ENCODE data around the gene APCDD1L.

Gene APCDD1L

GRCh38 chr20:58536289-58536688 lies 21.1 kb upstream of the APCDD1L start:
- ATAC-seq (replicated peaks) (no peak), DNase-seq (no peak)
- peaks cover 16 to 30% of the 10 kb centered on the region in 2 donors for H3K27me3 Mint-ChIP-seq
- H3K36me3 Mint-ChIP-seq (ENCODE audit: insufficient read depth), result no peaks in the 10 kb centered on the region
- H3K9me3 Mint-ChIP-seq, result peaks cover 3 to 29% of the 10 kb centered on the region in 2 donors
- no peak overlapping the region for H3K4me3 Mint-ChIP-seq
- H3K27ac Mint-ChIP-seq, result no peak overlapping the region
- no peaks in the 10 kb centered on the region for H3K4me1 Mint-ChIP-seq (ENCODE audit: low read depth in 2 of 2)

GRCh38 chr20:58531657-58532056 lies 16.5 kb upstream of the APCDD1L start:
- no peaks in the 10 kb centered on the region for H3K4me1 Mint-ChIP-seq (ENCODE audit: low read depth in 2 of 2)
- H3K27me3 Mint-ChIP-seq, result peaks cover 8 to 13% of the 10 kb centered on the region in 2 donors
- H3K9me3 Mint-ChIP-seq, result peaks cover 3 to 32% of the 10 kb centered on the region in 2 donors

DNA sequence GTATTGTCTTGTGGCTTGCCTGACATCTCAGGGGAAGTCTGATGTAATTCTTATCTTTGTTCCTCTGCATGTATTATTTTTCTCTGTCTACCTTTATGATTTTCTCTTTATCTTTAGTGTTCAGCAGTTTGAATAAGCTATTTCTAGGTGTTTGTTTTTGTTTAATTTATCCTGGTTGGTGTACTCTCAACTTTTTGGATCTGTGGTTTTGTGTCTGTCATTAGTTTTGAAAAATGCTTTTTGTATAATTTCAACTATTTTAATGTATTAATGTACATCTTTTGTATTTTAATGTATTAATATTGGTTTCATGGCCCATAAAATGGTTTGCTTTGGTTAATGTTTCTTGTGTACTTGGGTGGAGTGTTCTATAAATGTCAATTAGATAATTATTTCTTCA lies 15.9 kb upstream of the APCDD1L start:
- no peaks in the 10 kb centered on the region for H3K36me3 Mint-ChIP-seq (ENCODE audit: insufficient read depth)
- DNase-seq (no peak), ATAC-seq (replicated peaks) (no peak)
- no peak overlapping the region for H3K27ac Mint-ChIP-seq
- no peak overlapping the region for H3K4me3 Mint-ChIP-seq
- H3K4me1 Mint-ChIP-seq (ENCODE audit: low read depth in 2 of 2), result no peaks in the 10 kb centered on the region
- H3K9me3 Mint-ChIP-seq, result peaks cover 3 to 33% of the 10 kb centered on the region in 2 donors
- peaks cover 8 to 13% of the 10 kb centered on the region in 2 donors for H3K27me3 Mint-ChIP-seq

More at GRCh38 chr20:58531657-58532056, 16.5 kb upstream of the APCDD1L start:
- ATAC-seq (replicated peaks), result no peak
- Mint-ChIP-seq H3K4me3 (no peak overlapping the region), H3K27ac (no peak overlapping the region), H3K36me3 (ENCODE audit: insufficient read depth) (no peaks in the 10 kb centered on the region)
- no peak for DNase-seq

DNA sequence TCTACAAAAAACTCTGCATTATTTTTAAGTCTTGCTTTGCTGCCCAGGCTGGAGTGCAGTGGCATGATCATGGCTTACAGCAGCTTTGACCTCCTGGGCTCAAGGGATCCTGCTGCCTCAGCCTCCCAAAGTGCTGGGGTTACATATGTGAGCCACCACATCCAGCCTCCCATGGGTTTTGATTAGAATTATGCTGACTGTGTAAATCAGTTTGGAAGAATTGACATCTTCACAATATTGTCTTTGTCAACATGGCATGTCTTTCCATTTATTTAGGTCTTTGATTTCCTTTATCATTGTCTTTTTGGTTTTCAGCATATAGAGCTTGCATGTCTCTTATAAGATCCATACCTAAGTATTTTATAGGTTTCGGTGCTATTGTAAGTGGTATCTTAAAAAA lies 13.2 kb upstream of the APCDD1L start:
- no peak overlapping the region for H3K27ac Mint-ChIP-seq
- peaks cover 4 to 6% of the 10 kb centered on the region in 2 donors for H3K27me3 Mint-ChIP-seq
- H3K4me3 Mint-ChIP-seq, result no peak overlapping the region
- no peaks in the 10 kb centered on the region for H3K4me1 Mint-ChIP-seq (ENCODE audit: low read depth in 2 of 2)
- ATAC-seq (replicated peaks) (no peak), DNase-seq (no peak)
- no peaks in the 10 kb centered on the region for H3K36me3 Mint-ChIP-seq (ENCODE audit: insufficient read depth)
- peaks cover 3 to 30% of the 10 kb centered on the region in 2 donors for H3K9me3 Mint-ChIP-seq

DNA sequence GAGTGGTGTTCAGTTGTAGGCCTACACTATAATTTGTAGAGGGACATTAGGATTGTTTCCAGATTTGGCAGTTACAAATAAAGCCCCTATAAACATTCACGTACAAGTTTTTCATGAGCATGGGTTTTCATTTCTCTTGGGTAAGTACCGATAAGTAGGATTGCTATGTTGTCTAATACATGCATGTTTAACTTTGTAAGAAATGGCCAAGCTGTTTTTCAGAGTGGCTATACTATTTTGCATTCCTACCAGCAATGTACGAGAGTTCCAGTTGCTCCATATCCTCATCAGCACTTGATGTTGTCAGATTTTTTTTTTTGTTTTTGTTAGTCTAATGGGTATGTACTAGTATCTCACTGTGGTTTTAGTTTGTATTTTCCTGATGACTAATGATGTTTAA lies 11.2 kb upstream of the APCDD1L start:
- ATAC-seq (replicated peaks) (no peak), DNase-seq (no peak)
- Mint-ChIP-seq H3K27me3 (no peaks in the 10 kb centered on the region), H3K36me3 (ENCODE audit: insufficient read depth) (no peaks in the 10 kb centered on the region), H3K4me3 (no peak overlapping the region), H3K4me1 (ENCODE audit: low read depth in 2 of 2) (no peaks in the 10 kb centered on the region), H3K27ac (no peak overlapping the region), H3K9me3 (peaks cover 2 to 14% of the 10 kb centered on the region in 2 donors)

DNA sequence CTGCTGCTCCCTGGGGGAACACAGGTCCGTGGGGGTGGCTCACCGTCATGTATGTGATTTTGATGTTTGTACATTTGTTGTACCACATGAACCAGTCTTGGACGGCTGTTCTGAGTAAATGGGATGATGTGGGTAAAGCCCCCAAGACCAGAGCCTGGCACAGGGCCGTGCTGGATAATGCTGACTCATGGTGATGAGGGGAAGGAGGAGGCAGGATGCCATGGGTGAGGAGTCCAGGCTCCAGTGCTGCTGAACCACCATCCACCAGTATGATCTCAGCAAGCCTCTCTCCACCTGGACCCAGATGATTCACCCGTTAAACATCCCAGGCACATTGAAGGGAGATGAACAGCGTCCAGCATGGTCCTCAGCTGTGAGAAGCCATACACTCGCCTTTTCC lies 9.6 kb upstream of the APCDD1L start:
- no peaks in the 10 kb centered on the region for H3K36me3 Mint-ChIP-seq (ENCODE audit: insufficient read depth)
- ATAC-seq (replicated peaks), result no peak
- peaks cover 0 to 1% of the 10 kb centered on the region in 2 donors for H3K4me1 Mint-ChIP-seq (ENCODE audit: low read depth in 2 of 2)
- no peak overlapping the region for H3K4me3 Mint-ChIP-seq
- no peak for DNase-seq
- peaks cover 1 to 7% of the 10 kb centered on the region in 2 donors for H3K9me3 Mint-ChIP-seq
- H3K27me3 Mint-ChIP-seq, result peaks cover 0 to 10% of the 10 kb centered on the region in 2 donors
- no peak overlapping the region for H3K27ac Mint-ChIP-seq

DNA sequence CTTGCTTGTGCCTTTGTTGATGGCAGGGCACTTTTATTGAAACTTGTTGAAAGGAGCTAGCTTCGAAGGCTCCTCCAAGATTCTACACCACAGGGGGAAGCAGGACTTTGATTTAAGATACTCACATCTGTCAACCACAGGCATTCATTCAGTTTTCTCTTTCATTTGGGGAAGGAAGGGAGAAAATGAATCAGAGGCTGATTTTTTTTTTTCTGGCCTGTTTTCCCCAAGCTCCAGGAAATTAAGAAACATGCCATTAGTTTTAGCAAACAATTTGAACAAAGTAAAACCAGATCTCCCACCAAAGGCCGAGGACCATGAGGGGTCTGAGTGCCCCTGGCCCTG lies 8.7 kb upstream of the APCDD1L start:
- Mint-ChIP-seq H3K36me3 (ENCODE audit: insufficient read depth) (no peaks in the 10 kb centered on the region), H3K4me3 (no peak overlapping the region), H3K9me3 (peaks cover 0 to 7% of the 10 kb centered on the region in 2 donors), H3K27me3 (peaks cover 0 to 12% of the 10 kb centered on the region in 2 donors), H3K27ac (no peak overlapping the region), H3K4me1 (ENCODE audit: low read depth in 2 of 2) (peaks cover 0 to 1% of the 10 kb centered on the region in 2 donors)
- DNase-seq (no peak), ATAC-seq (replicated peaks) (no peak)

DNA sequence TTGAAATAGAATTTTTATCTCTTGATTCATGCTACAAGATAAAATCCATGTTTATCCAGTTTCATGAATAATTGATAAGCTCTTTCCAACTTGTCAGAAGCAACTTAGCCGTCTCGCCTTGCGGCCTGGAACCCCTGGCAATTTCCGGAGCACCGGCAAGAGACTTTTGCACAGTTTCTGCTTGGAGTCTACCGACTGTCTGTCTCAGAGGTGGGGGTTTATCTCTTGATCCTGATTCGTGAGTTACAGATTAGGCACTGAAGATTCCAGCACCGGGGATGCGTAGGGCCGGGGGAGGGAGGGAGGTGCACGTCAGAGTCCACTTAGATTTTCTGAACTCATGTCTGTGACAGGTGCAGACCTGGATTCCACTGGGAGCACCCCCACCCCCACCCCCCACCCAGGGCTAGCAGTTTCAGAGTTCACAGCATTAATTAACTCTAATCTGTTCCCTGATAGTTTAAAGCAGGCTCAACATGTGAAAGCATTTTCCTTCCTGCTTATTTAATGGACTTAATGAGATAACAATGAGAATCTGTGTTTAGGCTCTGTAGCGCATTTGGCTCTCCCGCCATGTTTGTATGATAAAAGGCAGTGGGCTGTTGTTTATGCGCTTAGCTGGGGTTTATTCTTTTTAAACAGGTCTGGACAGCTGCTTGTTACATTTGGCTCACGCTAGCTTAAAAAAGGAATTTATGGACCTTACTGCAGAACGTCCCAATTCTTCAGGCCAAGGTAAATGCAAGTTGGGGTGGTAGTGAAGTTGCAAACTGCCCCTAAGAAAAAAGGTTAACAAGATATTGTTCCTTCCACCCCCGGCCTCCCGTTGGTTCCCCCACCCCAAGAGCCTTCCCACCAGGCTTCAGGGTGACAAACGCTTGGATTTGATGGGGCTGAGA lies 8.1 kb upstream of the APCDD1L start:
- Mint-ChIP-seq H3K9me3 (peaks cover 0 to 7% of the 10 kb centered on the region in 2 donors), H3K36me3 (ENCODE audit: insufficient read depth) (no peaks in the 10 kb centered on the region), H3K27ac (no peak overlapping the region), H3K4me3 (no peak overlapping the region), H3K27me3 (peaks cover 2 to 18% of the 10 kb centered on the region in 2 donors), H3K4me1 (ENCODE audit: low read depth in 2 of 2) (peaks cover 0 to 1% of the 10 kb centered on the region in 2 donors)
- no peak for DNase-seq
- no peak for ATAC-seq (replicated peaks)

- ATAC-seq (replicated peaks) (no peak), DNase-seq (no peak)
- H3K4me3 Mint-ChIP-seq, result no peak overlapping the region
- H3K9me3 Mint-ChIP-seq, result peaks cover 0 to 7% of the 10 kb centered on the region in 2 donors
- H3K4me1 Mint-ChIP-seq (ENCODE audit: low read depth in 2 of 2), result peaks cover 0 to 1% of the 10 kb centered on the region in 2 donors
- H3K27me3 Mint-ChIP-seq, result peaks cover 8 to 25% of the 10 kb centered on the region in 2 donors
- H3K36me3 Mint-ChIP-seq (ENCODE audit: insufficient read depth), result no peaks in the 10 kb centered on the region
- H3K27ac Mint-ChIP-seq, result no peak overlapping the region
These were observed 7.5 kb upstream of the APCDD1L start for GRCh38 chr20:58522666-58523065.

DNA sequence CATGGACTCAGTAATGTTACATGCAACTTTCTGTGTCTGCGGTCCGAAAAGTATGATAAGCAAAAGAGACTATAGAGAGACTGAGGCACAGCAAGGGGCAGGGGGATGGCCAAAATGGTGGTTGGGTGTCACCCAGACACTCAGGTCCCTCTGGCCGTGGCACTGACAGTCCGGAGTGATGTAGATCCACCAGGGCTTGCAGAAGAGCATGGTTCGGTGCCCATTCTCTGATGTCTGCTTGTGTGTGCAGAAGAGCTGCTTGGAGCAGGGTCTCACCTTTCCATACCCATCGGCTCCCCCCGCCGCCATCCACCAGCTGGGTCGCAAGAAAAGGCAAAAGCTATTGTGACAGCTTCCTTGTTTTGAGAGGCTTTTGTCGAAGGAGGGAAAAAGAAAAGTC lies 6.6 kb upstream of the APCDD1L start:
- Mint-ChIP-seq H3K36me3 (ENCODE audit: insufficient read depth) (no peaks in the 10 kb centered on the region), H3K9me3 (peaks cover 0 to 2% of the 10 kb centered on the region in 2 donors), H3K4me1 (ENCODE audit: low read depth in 2 of 2) (peaks cover 0 to 1% of the 10 kb centered on the region in 2 donors), H3K4me3 (no peak overlapping the region), H3K27me3 (peaks cover 16 to 34% of the 10 kb centered on the region in 2 donors), H3K27ac (no peak overlapping the region)
- ATAC-seq (replicated peaks) (no peak), DNase-seq (no peak)

DNA sequence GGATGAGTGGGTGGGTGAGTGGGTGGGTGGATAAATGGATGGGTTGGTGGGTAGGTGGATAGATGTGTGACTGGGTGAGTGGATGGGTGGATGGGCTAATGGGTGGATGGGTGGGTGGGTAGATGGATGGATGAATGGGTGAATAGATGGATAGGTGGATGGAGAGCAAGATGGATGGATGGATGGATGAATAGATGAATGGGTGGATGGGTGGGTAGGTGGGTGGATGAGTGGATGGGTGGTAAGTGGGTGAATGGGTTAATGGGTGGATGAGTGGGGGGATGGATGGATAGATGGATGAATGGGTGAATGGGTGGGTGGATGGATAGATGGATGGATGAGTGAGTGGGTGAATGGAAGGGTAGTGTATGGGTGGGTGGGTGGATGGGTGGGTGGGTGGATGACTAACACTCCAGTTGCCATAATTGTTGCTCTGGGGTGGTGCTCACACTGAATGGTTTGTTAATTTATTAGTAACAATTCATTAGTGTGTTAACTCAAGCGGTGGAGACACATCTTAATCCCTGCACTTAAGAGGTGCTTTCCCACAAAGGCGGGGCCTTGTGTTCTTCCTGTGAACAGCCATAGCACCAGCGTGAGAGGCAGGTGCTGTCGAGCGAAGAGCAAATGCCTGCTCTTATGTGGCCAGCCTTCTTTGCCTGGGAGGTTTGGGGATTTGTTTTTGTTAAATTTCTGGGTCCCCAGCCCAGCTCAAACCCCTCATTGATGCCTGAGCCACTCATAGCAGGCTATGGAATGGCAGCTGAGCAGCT lies 4.9 kb upstream of the APCDD1L start:
- ATAC-seq (replicated peaks), result no peak
- no peak overlapping the region for H3K4me3 Mint-ChIP-seq

DNA sequence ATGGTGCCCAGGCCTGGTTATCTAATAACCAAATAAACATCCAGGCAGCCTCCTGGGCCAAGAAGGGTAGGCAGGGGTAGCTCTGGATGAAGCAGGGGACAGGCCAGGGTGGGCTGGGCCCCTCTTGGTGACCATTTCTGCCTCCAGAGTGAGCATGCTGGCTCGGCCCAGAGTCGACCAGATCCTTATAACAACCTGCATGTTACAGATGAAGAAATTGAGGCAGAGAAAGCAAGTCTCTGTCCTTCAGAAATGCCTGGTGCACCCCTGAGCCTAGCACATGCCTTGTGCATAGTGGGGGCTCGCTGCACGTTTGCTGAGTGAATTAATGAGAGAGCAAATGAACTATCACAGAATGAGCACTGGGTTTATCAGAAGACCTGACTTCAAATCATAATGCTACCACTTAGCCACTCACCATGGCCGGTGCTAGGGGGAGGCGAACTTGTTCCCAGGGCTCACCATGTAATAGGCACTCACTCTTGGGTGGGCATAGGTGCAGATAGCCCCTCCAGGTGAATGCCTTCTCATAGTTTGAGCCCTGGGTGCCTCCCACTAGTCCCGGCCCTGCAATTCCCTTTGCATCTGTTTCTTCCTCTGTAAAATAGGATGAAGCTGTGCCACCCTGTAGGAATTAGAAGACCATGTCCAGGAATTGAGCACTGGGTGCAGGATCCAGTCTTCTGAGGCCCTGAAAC lies 3.8 kb upstream of the APCDD1L start:
- no peak overlapping the region for H3K4me3 Mint-ChIP-seq
- H3K36me3 Mint-ChIP-seq (ENCODE audit: insufficient read depth), result no peaks in the 10 kb centered on the region
- no peaks in the 10 kb centered on the region for H3K9me3 Mint-ChIP-seq
- peaks cover 36 to 56% of the 10 kb centered on the region in 2 donors for H3K27me3 Mint-ChIP-seq
- DNase-seq, result no peak
- peaks cover 1 to 5% of the 10 kb centered on the region in 2 donors for H3K4me1 Mint-ChIP-seq (ENCODE audit: low read depth in 2 of 2)
- no peak overlapping the region for H3K27ac Mint-ChIP-seq
- no peak for ATAC-seq (replicated peaks)

More for the DNA sequence above, 4.9 kb upstream of the APCDD1L start:
- H3K4me1 Mint-ChIP-seq (ENCODE audit: low read depth in 2 of 2), result peaks cover 1 to 5% of the 10 kb centered on the region in 2 donors
- peaks cover 32 to 50% of the 10 kb centered on the region in 2 donors for H3K27me3 Mint-ChIP-seq
- no peak for DNase-seq
- H3K9me3 Mint-ChIP-seq, result no peaks in the 10 kb centered on the region
- no peak overlapping the region for H3K27ac Mint-ChIP-seq
- no peaks in the 10 kb centered on the region for H3K36me3 Mint-ChIP-seq (ENCODE audit: insufficient read depth)

- no peak overlapping the region for H3K4me3 Mint-ChIP-seq
- DNase-seq (no peak), ATAC-seq (replicated peaks) (no peak)
- no peaks in the 10 kb centered on the region for H3K9me3 Mint-ChIP-seq
- H3K27me3 Mint-ChIP-seq, result peaks cover 39 to 61% of the 10 kb centered on the region in 2 donors
- H3K27ac Mint-ChIP-seq, result no peak overlapping the region
- no peaks in the 10 kb centered on the region for H3K36me3 Mint-ChIP-seq (ENCODE audit: insufficient read depth)
- H3K4me1 Mint-ChIP-seq (ENCODE audit: low read depth in 2 of 2), result peaks cover 1 to 5% of the 10 kb centered on the region in 2 donors
These were observed 3.2 kb upstream of the APCDD1L start for GRCh38 chr20:58518387-58518786.

All from effector memory CD8-positive, alpha-beta T cell (primary cell).